Prostate gland (tissue), 2 donors: Measurements from ENCODE around the gene OR13J1. TPM values are rescaled to one million over a fixed set of nuclear protein-coding genes. Genes with fewer than 3 reads are reported as not detected.

ENCODE experiments used
- DNase-seq: peaks from one replicate; pipeline ENCODE4 v3.0.0-alpha.2; 2019; ENCODE audit warnings: low spot score
- H3K27ac ChIP-seq, 2 donors: fragments of 200-600 bp; sonication (generic); 2 replicates each; pipeline ENCODE4 v1.5.1; 2017 to 2019
- H3K27me3 ChIP-seq: fragments of 200-600 bp; sonication (generic); replicated peaks from 2 replicates; pipeline ENCODE4 v1.5.1; 2019; ENCODE audit not compliant: insufficient read depth
- H3K36me3 ChIP-seq, 2 donors: fragments of 200-600 bp; sonication (generic); 1 replicate in 1 of 2; 2 replicates in 1 of 2; pipeline versions ENCODE4 v1.5.1 to v1.8.1; 2017 to 2019
- H3K4me1 ChIP-seq: fragments of 200-600 bp; sonication (generic); replicated peaks from 2 replicates; pipeline ENCODE4 v1.5.1; 2019
- H3K4me3 ChIP-seq, 2 donors: fragments of 200-600 bp; sonication (generic); 2 replicates each; pipeline ENCODE4 v1.5.1; 2017 to 2019
- H3K9me3 ChIP-seq: fragments of 200-600 bp; sonication (generic); 2 replicates; pipeline ENCODE4 v1.5.1; 2017
- POLR2A ChIP-seq: fragments of 450-650 bp; IDR thresholded peaks from one replicate; pipeline ENCODE4 v1.6.1; 2016; ENCODE audit warnings: antibody characterized with exemption, mild to moderate bottlenecking
- POLR2AphosphoS5 ChIP-seq: sonication (generic); formaldehyde crosslinking; IDR thresholded peaks from one replicate; pipeline ENCODE4 v1.6.1; 2017; ENCODE audit warnings: antibody characterized with exemption
- intact Hi-C: fragments of 100-400 bp; cut with DNase I; formaldehyde crosslinking; loops from one replicate; pipeline ENCODE4 v1.14.2; 2022
- total RNA-seq, 2 donors: library from RNA; depleted of rRNA; stranded (reverse); fragments of >200 nt; gene quantifications; one replicate each; pipeline ENCODE4 v1.1.0, GENCODE V29; 2016
- TF ChIP-seq, protein P1 (sequence below), 4 experiments: fragments of 200-600 bp in 2 of 4; fragments of 450-650 bp in 2 of 4; sonication (generic) in 2 of 4; IDR thresholded peaks; 1 replicate in 3 of 4; 2 replicates in 1 of 4; pipeline ENCODE4 v1.5.1; 2016 to 2019; ENCODE audit warnings: antibody characterized with exemption in 4 of 4, mild to moderate bottlenecking in 2 of 4, moderate library complexity in 2 of 4

The OR13J1 gene
- total RNA-seq, 2 donors from 2014 or later: not detected

DNA sequence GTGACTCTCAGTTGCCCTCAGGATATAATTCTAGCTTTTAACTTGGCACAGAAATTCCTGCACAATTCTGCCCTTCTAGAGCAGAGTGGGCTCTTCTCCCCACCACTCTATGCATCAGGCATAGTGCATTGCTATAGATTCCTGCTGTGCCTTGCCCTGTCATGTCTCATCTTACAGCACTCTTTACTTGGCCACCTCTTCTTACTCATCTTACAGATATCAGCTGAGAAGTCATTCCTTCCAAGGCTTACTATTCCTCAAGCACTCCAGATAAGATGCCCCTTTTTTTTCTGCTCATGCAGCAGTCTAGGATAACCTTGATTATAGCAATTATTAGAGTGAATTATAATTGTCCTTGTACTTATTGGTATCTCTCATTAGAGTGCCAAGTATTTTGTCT, 47.3 kb downstream of the OR13J1 start:
- DNase-seq: no peak
- no peaks in the 10 kb centered on the region for H3K9me3 ChIP-seq
- intact Hi-C loops: no loop called here
- no peaks in the 10 kb centered on the region for H3K27me3 ChIP-seq
- H3K36me3 ChIP-seq: no peaks in the 10 kb centered on the region
- H3K4me3 ChIP-seq: no peak overlapping the region
- TF ChIP-seq, protein P1, sequence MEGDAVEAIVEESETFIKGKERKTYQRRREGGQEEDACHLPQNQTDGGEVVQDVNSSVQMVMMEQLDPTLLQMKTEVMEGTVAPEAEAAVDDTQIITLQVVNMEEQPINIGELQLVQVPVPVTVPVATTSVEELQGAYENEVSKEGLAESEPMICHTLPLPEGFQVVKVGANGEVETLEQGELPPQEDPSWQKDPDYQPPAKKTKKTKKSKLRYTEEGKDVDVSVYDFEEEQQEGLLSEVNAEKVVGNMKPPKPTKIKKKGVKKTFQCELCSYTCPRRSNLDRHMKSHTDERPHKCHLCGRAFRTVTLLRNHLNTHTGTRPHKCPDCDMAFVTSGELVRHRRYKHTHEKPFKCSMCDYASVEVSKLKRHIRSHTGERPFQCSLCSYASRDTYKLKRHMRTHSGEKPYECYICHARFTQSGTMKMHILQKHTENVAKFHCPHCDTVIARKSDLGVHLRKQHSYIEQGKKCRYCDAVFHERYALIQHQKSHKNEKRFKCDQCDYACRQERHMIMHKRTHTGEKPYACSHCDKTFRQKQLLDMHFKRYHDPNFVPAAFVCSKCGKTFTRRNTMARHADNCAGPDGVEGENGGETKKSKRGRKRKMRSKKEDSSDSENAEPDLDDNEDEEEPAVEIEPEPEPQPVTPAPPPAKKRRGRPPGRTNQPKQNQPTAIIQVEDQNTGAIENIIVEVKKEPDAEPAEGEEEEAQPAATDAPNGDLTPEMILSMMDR (IDR thresholded peaks at IDR 0.05): no peak
- TF ChIP-seq POLR2A (no peak), POLR2AphosphoS5 (no peak)
- no peak overlapping the region for H3K27ac ChIP-seq
- no peaks in the 10 kb centered on the region for H3K4me1 ChIP-seq

DNA sequence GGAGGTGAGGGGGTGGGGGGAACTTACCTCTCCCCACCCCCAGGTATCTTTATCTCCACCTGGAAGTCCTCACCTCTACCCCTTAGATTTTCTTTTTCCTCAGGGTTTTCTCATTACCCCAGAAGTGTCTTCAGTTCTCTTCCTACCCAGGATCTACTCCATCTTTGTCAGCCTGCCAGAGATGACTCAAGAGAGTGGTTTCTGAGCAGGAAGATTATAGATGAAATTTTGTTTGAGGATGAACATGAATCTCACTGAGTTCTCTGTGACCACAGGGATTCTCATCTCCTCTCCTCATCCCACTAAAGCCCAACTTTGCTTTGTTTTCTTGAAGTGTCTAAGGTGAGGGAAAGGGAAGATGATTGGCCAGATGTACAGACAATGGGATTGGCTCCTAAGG, 50.1 kb downstream of the OR13J1 start:
- H3K36me3 ChIP-seq: no peaks in the 10 kb centered on the region
- H3K4me3 ChIP-seq: no peak overlapping the region
- intact Hi-C loops: no loop called here
- H3K4me1 ChIP-seq: no peaks in the 10 kb centered on the region
- H3K9me3 ChIP-seq: no peaks in the 10 kb centered on the region
- H3K27me3 ChIP-seq: no peaks in the 10 kb centered on the region
- no peak for DNase-seq
- TF ChIP-seq, protein P1 (IDR thresholded peaks at IDR 0.05): no peak
- TF ChIP-seq POLR2A: no peak
- no peak for TF ChIP-seq POLR2AphosphoS5
- H3K27ac ChIP-seq: no peak overlapping the region

Other genes starting within 250 kb of the OR13J1 start
- under 1 TPM; 0.18 to 0.68 TPM for gene SIT1, start 219.5 kb downstream of the OR13J1 start, total RNA-seq
- gene RMRP, start 212.4 kb downstream of the OR13J1 start, total RNA-seq: over 10,000 TPM in 1 of 2 donors, 1,000 to 10,000 TPM in 1; 1,879 to 13,864 TPM
- gene CCDC107, start 212.1 kb downstream of the OR13J1 start, total RNA-seq: 10 to 100 TPM; 22.8 to 26.2 TPM
- 1 to 10 TPM; 1.1 to 1.8 TPM for gene ARHGEF39, start 205.2 kb downstream of the OR13J1 start, total RNA-seq
- gene CA9, start 196.5 kb downstream of the OR13J1 start, total RNA-seq: not detected
- gene TPM2, start 180.5 kb downstream of the OR13J1 start, total RNA-seq: 1,000 to 10,000 TPM; 1,037 to 1,042 TPM
- gene TLN1, start 138.2 kb downstream of the OR13J1 start, total RNA-seq: 100 to 1,000 TPM; 167 to 315 TPM
- 100 to 1,000 TPM in 1 of 2 donors, 10 to 100 TPM in 1; 60.9 to 120 TPM for gene CREB3, start 137.7 kb downstream of the OR13J1 start, total RNA-seq
- gene GBA2, start 121.2 kb downstream of the OR13J1 start, total RNA-seq: 10 to 100 TPM; 48.5 to 55.4 TPM
- gene RGP1, start 121.1 kb downstream of the OR13J1 start, total RNA-seq: 10 to 100 TPM; 19.4 to 30.3 TPM
- gene MSMP, start 116.1 kb downstream of the OR13J1 start, total RNA-seq: not detected
- gene NPR2, start 78.8 kb downstream of the OR13J1 start, total RNA-seq: 10 to 100 TPM; 17.3 to 33.2 TPM
- 1 to 10 TPM in 1 of 2 donors, under 1 TPM in 1; 0.68 to 9.2 TPM for gene SPAG8, start 58.1 kb downstream of the OR13J1 start, total RNA-seq
- gene HINT2, start 55.4 kb downstream of the OR13J1 start, total RNA-seq: 10 to 100 TPM; 38.6 to 39.7 TPM
- gene FAM221B, start 41.7 kb downstream of the OR13J1 start, total RNA-seq: 1 to 10 TPM in 1 of 2 donors, under 1 TPM in 1; 0.46 to 5.1 TPM
- gene TMEM8B, start 41.2 kb downstream of the OR13J1 start, total RNA-seq: 10 to 100 TPM; 15.8 to 25.9 TPM
- 1 to 10 TPM; 1.3 to 1.5 TPM for gene HRCT1, start 35.8 kb upstream of the OR13J1 start, total RNA-seq
- 10 to 100 TPM in 1 of 2 donors, under 1 TPM in 1; 0.64 to 31.4 TPM for gene SPAAR, start 39.1 kb upstream of the OR13J1 start, total RNA-seq
- gene OR2S2, start 87.8 kb upstream of the OR13J1 start, total RNA-seq: not detected
- 1 to 10 TPM; 6.1 to 7.7 TPM for gene RECK, start 166.5 kb upstream of the OR13J1 start, total RNA-seq